ENCODE data around the gene NEDD9.
A peak's percentile ranks its signal among the peaks of the same experiment; 100 is the strongest.

The NEDD9 gene

DNA sequence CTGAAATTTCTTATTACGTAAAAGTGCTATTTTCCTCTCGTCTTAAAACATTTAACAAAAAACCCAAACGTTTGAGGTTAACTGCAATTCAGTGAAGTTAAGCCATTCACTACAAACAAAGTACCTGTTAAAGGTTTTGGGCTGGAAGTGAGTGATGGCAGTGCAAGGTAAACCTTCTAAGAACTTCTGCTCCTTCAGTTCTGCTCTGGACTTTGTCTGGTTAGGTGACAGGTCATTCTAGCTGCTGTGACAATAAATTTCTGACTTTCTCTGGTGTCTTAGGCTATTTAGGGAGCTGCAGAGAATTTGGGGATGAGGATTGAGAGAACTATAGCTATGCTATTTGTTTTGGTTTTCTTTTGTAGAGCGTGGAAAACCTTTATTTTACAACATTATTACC is 36.5 kb upstream of the NEDD9 start:
- H3K27ac Mint-ChIP-seq: no peak overlapping the region
- no peaks in the 10 kb centered on the region for H3K27me3 Mint-ChIP-seq
- H3K4me3 Mint-ChIP-seq: no peak overlapping the region
- H3K36me3 Mint-ChIP-seq: peaks cover 19% of the 10 kb centered on the region
- peaks cover 5% of the 10 kb centered on the region for H3K4me1 Mint-ChIP-seq
- no peaks in the 10 kb centered on the region for H3K9me3 Mint-ChIP-seq

DNA sequence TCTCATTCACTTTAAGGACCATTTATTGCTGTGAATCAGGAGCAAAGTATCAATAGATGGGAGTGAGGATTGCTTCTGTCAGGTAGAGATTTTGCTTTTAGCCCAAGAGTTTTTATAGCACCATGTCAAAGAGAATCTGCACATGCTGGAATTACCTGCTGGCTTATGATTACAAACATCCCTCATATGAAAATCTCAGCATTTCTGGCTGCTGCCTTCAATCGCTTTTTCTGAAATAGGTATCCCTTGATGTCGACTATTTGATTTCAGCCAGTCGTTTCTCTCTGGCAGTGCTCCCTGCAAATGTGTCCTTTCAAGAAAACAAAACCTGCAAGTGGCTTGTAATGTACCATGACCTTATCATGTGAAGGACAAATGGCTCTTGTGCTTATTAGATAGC is 34.5 kb upstream of the NEDD9 start:
- H3K36me3 Mint-ChIP-seq: peaks cover 15% of the 10 kb centered on the region

DNA sequence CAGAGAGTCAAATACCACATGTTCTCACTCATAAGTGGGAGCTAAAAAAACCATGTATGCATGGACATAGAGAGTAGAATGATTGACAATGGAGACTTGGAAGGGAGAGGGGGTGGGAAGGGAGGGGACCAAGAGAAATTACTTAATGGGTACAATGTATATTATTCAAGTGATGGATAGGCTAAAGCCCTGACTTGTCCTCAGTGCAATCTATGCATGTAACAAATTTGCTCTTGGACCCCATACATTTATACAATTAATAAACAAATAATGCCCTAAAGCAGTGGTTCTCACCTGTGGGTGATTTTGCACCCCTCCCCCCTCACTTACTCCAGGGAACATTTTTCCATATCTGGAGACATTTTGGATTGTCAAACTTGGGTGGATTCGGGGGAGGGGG is 33.5 kb upstream of the NEDD9 start:
- Mint-ChIP-seq H3K27ac (no peak overlapping the region), H3K27me3 (no peaks in the 10 kb centered on the region), H3K9me3 (no peaks in the 10 kb centered on the region), H3K4me1 (peaks cover 13% of the 10 kb centered on the region), H3K36me3 (peaks cover 11% of the 10 kb centered on the region), H3K4me3 (no peak overlapping the region)

More for the DNA sequence above, 34.5 kb upstream of the NEDD9 start:
- Mint-ChIP-seq H3K27me3 (no peaks in the 10 kb centered on the region), H3K4me3 (no peak overlapping the region), H3K27ac (no peak overlapping the region), H3K9me3 (no peaks in the 10 kb centered on the region), H3K4me1 (peaks cover 9% of the 10 kb centered on the region)

DNA sequence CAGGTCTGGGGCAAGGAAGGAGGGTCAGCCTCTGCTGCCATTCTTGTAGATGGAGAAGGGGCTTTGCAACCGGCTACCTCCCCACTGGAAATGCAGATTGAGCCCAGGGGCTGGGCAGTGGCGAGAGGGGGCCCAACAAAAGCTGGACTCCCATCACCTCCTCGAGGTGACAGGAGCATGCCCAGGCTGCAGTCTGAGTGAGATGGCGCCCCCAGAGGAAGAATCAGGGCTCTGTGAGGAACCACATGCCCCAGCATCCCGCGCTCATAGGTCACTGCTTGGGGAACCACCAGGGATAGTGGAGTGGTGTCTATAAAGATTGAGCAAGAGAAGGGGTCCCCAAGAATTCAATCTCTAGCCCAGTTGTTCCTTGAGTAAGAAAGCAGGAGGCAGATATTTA is 31.6 kb upstream of the NEDD9 start:
- no peaks in the 10 kb centered on the region for H3K9me3 Mint-ChIP-seq
- no peaks in the 10 kb centered on the region for H3K27me3 Mint-ChIP-seq
- no peak overlapping the region for H3K27ac Mint-ChIP-seq
- no peak overlapping the region for H3K4me3 Mint-ChIP-seq
- peaks cover 17% of the 10 kb centered on the region for H3K36me3 Mint-ChIP-seq
- H3K4me1 Mint-ChIP-seq: peaks cover 29% of the 10 kb centered on the region

DNA sequence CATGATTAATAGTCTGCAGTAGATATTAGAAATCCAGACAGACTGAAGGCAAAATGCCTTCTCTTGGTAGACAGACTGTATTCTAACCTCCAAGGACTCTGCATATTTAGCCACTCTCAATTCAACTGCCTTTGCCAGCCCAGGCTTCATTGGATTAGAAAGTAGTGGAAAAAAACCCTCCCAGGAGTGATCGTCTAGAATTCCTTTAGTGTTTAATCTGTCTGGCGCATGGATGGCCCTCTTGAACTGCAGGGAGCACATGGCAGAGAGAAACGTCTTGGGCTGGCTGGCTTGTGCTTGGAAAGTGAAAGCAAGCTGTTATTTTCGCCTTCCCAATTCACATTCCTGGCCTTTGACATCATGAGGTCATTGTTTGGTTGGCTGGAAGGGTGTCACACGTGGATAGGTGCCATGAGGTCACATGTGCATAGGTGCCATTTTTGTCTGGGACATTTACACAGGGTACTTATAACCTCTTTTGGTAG is 30.9 kb upstream of the NEDD9 start:
- no peak overlapping the region for H3K27ac Mint-ChIP-seq
- H3K27me3 Mint-ChIP-seq: no peaks in the 10 kb centered on the region
- peaks cover 17% of the 10 kb centered on the region for H3K36me3 Mint-ChIP-seq
- no peak overlapping the region for H3K4me3 Mint-ChIP-seq
- H3K9me3 Mint-ChIP-seq: no peaks in the 10 kb centered on the region
- peaks cover 37% of the 10 kb centered on the region for H3K4me1 Mint-ChIP-seq

DNA sequence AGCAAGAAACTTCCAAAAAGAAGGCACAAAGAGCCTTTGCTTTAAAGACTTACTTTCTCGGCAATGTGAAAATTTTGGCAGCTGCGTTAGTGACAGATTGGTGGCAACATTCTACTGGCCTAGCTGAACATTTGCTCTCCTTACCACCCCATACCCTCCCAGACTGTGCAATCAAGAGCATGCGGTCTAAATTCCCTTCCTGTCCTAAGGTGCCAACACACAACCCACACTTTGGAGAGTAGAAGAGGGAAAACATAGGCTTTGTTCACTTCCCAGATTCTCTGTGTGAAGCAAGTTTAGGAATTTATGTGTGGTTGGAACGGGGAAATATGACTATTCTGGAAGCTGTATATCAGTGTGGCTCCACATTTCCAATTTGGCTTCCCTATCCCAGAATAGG is 29.8 kb upstream of the NEDD9 start:
- H3K9me3 Mint-ChIP-seq: no peaks in the 10 kb centered on the region
- no peak overlapping the region for H3K4me3 Mint-ChIP-seq
- H3K36me3 Mint-ChIP-seq: peaks cover 17% of the 10 kb centered on the region
- peaks cover 46% of the 10 kb centered on the region for H3K4me1 Mint-ChIP-seq
- H3K27me3 Mint-ChIP-seq: no peaks in the 10 kb centered on the region
- no peak overlapping the region for H3K27ac Mint-ChIP-seq

DNA sequence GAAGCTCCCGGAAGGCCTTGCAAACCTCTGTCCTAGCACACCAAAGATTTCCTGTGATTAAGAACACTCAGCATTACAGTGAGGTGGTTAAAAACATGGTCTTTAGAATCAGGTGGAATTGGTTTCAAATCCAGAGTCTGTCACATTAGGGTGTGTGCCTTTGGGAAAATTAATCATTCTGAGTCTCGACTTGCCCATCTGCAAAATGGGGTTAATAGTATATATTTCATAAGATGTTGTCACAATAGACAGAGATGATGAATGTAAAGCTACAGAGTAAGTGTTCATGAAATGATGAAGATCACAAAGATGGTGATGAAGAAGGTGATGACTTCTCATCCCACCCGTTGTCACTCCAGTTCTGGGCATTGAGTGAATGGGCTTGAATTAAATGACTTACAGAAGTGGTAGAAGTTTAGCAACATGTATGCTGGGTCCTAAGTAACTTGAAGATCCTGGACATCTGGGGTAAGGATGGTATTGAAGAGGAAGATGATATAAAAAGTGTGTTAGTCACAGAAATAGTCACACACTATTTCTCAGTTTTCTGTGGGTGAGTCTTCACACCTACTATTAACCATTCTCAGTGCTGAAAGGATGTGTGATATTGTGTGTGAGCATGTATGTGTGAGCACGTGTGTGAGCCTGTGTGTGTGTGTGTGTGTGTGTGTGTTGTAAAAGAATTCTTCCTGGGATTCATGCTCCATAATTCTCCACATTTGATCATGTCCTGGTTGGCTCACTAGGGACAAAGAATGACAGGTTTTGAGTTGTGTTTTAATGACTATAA is 28.0 kb upstream of the NEDD9 start:
- Mint-ChIP-seq H3K4me1 (peaks cover 46% of the 10 kb centered on the region), H3K9me3 (no peaks in the 10 kb centered on the region), H3K27me3 (no peaks in the 10 kb centered on the region), H3K36me3 (peaks cover 14% of the 10 kb centered on the region), H3K27ac (peak overlapping the region; percentile 25), H3K4me3 (peak overlapping the region; percentile 12)

DNA sequence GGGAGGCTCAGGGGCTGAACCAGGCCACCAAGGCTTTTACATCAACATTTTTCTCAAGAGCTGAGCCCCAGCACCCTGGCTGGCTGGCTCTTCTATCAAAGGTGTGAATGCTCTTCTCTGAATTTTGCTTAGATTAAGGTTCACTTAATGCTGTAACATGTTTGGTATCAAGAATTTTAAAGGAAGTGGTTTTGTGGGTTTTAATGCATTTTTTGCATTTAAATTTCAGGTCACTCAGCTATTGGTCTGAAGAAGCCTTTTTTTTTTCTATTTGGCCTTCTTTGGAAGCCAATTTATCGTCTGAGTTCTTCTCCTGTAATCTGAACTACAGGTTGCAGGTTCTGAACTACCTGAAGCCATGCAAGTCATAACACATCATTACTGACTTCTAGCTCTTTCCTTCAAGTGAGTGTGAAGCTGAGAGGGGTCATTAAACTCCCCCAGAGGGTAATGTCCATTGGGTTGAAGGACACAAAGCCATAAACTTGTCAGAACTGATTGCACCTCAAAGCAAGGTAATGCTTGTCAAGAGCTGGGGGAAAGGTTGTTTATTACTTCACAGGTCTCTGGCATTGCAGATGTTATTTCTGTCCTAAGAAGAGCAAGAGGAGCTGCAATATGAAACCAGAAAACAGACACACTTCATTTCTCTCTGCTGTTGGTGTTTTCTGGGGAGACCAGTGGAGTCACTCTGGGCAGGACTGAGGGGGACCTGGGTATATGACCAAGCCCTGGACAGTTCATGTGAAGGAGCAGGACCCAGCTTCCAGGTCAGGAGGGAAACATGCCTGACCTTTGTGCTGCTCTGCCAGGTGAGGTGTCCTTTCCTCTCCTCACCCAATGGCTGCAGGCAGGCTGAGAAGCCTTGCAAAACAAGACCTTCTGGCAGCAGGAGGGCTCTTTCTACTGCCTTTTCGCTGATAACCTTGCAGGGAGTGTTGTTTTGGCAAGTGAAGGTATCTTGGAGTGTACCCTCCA is 26.1 kb upstream of the NEDD9 start:
- Mint-ChIP-seq H3K4me1 (peaks cover 42% of the 10 kb centered on the region), H3K9me3 (no peaks in the 10 kb centered on the region), H3K36me3 (peaks cover 9% of the 10 kb centered on the region), H3K27ac (peak overlapping the region; percentile 63), H3K4me3 (peak overlapping the region; percentile 49), H3K27me3 (no peaks in the 10 kb centered on the region)

DNA sequence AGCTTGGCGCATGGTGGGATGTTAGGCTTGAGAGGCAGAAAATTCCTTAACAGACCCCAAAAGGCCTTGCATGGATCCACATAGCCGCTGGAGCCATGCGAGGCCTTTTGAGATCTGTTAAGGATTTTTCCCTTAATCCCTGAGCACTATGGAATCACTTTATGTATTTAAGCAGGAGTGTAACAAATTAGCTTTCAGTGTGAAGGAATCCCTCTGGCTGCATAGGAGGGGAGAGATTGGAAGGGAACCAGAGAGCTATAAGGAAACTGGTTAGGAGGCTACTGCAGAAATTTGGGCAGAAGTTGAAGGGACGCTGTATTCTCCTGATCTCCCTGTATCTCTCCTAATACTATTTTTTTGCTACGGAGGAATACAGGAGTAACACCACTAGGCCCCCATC is 23.1 kb upstream of the NEDD9 start:
- Mint-ChIP-seq H3K27ac (no peak overlapping the region), H3K27me3 (no peaks in the 10 kb centered on the region), H3K36me3 (peaks cover 14% of the 10 kb centered on the region), H3K4me1 (peaks cover 30% of the 10 kb centered on the region), H3K9me3 (no peaks in the 10 kb centered on the region), H3K4me3 (no peak overlapping the region)

DNA sequence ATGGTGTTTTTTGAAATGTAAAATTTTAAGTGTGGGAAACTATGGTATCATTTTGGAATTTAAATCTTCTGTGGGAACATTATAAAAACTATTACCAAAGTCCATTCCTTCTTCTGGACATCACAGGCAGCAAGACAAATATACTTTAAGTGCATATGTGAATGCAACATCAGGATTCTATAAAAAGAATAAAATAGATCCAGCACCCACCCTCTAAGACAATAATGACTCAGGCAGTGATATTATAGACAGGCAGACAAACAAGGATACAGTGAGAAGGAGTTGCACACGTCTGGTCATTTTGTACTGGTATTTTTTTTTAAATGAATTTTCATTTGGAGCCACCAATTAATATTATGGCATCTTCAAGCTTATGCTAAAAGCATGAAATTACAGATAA is 21.1 kb upstream of the NEDD9 start:
- no peak overlapping the region for H3K27ac Mint-ChIP-seq
- H3K9me3 Mint-ChIP-seq: no peaks in the 10 kb centered on the region
- H3K4me1 Mint-ChIP-seq: peaks cover 12% of the 10 kb centered on the region
- no peaks in the 10 kb centered on the region for H3K27me3 Mint-ChIP-seq
- peaks cover 23% of the 10 kb centered on the region for H3K36me3 Mint-ChIP-seq
- no peak overlapping the region for H3K4me3 Mint-ChIP-seq

DNA sequence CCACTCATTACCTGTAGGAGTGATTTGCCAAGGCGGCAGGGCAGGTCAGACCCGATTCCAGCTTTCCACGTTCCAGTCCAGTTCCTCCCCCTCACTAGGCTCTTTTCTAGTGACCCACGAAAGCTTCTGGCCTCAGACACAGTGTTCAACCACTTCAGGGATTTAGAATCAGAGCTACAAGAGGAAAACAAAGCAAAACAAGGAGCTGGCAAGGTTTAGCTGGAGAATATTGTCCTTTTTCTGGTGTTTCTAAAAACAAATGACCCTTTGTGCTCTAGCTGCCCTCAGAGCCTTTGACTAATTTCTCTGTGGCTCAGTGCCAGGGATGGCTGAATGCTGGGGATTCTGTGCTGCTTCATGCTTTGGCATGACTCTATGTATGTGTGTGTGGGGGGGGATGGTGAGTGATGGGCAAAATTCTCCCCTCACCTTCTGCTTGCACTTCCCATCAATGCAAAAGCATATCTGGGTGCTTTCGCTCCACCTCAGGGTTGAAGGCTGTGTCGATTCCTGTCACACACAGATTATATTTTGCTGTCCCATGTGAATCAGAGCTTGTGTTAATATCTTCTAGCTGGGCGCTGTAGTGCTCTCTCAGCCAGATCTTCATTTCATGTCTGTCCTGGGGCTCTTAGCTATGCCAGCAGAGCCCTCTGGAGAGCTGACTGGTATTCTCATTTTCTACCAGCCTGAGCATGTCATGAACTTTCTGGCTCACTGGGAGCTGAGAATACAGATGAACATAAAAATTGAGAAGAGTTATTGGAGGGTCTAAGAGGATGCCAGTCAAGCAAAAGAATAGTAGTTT is 19.3 kb upstream of the NEDD9 start:
- H3K36me3 Mint-ChIP-seq: peaks cover 33% of the 10 kb centered on the region
- peaks cover 7% of the 10 kb centered on the region for H3K9me3 Mint-ChIP-seq
- no peak overlapping the region for H3K4me3 Mint-ChIP-seq
- H3K4me1 Mint-ChIP-seq: no peaks in the 10 kb centered on the region
- H3K27me3 Mint-ChIP-seq: no peaks in the 10 kb centered on the region
- H3K27ac Mint-ChIP-seq: no peak overlapping the region

DNA sequence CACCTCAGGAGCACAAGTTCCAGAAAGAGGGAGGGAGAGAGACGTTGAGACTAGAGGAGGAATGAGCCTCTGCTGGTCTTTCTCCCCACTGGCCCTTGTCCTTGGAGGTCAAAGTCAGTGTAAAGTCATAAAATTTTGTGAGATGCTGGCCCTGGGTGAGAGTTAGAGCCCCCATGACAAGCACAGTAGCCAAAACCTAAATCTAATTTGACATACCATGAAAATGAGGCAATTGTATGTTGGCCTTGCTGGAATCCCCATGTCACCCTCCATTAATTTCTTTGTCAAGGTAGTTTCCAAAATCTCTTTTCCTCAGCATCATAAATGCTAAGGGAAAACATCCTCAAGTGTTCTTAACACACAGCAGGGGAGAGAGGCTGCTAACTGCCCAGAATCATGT is 17.6 kb upstream of the NEDD9 start:
- Mint-ChIP-seq H3K4me1 (no peaks in the 10 kb centered on the region), H3K27ac (no peak overlapping the region), H3K36me3 (peaks cover 33% of the 10 kb centered on the region), H3K4me3 (no peak overlapping the region), H3K27me3 (no peaks in the 10 kb centered on the region), H3K9me3 (peaks cover 7% of the 10 kb centered on the region)

DNA sequence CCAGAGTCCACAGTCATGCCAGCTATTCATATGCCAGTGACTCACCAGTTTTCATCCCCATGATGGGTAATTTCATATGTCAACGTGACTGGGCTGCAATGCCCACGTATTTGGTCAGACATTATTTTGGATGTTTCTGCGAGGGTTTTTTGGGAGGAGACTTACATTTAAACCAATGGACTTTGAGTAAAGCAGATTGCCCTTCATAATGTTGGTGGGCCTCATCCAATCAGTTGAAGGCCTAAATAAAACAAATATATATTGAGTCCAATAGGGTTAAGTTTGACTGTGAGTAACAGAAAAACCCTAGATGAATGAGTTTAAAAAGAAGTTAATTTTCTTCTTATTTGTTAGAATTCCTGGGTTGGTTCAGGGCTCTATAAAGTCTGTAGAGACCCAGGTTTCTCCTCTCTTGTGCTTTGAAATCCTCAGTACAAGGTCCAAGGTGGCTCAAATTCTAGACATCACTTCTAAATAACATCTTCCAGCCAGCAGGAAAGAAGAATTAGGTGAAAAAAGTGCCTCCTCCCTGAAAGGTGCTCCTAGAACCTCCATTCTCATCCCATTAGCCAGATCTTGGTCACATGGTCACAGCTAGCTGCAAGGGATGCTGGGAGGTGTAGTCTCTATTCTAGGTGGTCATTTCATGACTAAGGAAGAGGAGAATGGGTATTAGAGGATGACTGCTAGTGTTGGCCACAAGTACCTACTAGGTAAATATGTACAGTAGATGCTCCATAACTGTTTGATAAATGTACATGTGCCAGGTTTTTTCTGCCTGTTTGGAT is 16.7 kb upstream of the NEDD9 start:
- no peak overlapping the region for H3K27ac Mint-ChIP-seq
- peaks cover 7% of the 10 kb centered on the region for H3K9me3 Mint-ChIP-seq
- H3K4me3 Mint-ChIP-seq: no peak overlapping the region
- peaks cover 35% of the 10 kb centered on the region for H3K36me3 Mint-ChIP-seq
- H3K4me1 Mint-ChIP-seq: peaks cover 4% of the 10 kb centered on the region
- H3K27me3 Mint-ChIP-seq: no peaks in the 10 kb centered on the region

DNA sequence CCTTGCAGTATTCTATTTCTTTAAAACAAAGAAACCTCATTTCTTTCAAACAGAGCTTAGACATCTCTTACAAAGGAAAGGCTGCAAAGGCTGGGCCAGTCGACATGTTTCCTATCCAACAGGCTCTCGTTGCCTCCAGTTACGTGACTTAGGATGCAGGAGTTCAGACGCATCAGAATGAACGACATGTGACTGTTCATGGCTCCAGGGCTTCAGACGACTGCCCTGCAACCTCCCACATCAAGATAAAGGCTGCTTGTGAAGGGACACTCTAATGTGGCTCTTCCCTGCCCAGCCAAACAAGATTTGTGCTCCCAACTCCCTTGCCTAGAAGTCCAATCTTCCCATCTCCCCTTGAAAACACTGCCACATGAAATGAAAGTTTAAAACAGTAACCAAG is 14.3 kb upstream of the NEDD9 start:
- Mint-ChIP-seq H3K4me1 (peaks cover 8% of the 10 kb centered on the region), H3K27me3 (no peaks in the 10 kb centered on the region), H3K9me3 (peaks cover 7% of the 10 kb centered on the region), H3K27ac (no peak overlapping the region), H3K36me3 (peaks cover 37% of the 10 kb centered on the region), H3K4me3 (no peak overlapping the region)
